Non-pigmented ciliary epithelial cell (primary cell): ENCODE measurements around the gene ROR1.

Experiments
- DNase-seq: peaks from one replicate; pipeline ENCODE4 v3.0.0-alpha.2; 2010; ENCODE audit warnings: low read depth

The ROR1 gene

GRCh38 chr1:63912643-63913042 lies 138.8 kb downstream of the ROR1 start:
- DNase-seq = no peak

GRCh38 chr1:63913533-63913932 lies 139.7 kb downstream of the ROR1 start:
- DNase-seq = no peak

- DNase-seq = no peak
Measured at GRCh38 chr1:63914241-63914640, 140.4 kb downstream of the ROR1 start.

- no peak for DNase-seq
Measured at GRCh38 chr1:63914706-63915105, 140.9 kb downstream of the ROR1 start.

- DNase-seq = no peak
Measured at GRCh38 chr1:63915121-63915520, 141.3 kb downstream of the ROR1 start.

GRCh38 chr1:63916485-63917360 lies 142.9 kb downstream of the ROR1 start:
- no peak for DNase-seq

- DNase-seq = no peak
Measured at GRCh38 chr1:63917571-63918417, 144.0 kb downstream of the ROR1 start.

- DNase-seq = no peak
Measured at GRCh38 chr1:63918418-63918945, 144.7 kb downstream of the ROR1 start.

GRCh38 chr1:63920154-63921117 lies 146.6 kb downstream of the ROR1 start:
- peak; percentile 97 for DNase-seq

GRCh38 chr1:63921359-63921758 lies 147.5 kb downstream of the ROR1 start:
- DNase-seq = no peak

- no peak for DNase-seq
Measured at GRCh38 chr1:63921802-63922201, 148.0 kb downstream of the ROR1 start.

GRCh38 chr1:63922848-63923247 lies 149.0 kb downstream of the ROR1 start:
- DNase-seq = no peak

GRCh38 chr1:63923302-63923701 lies 149.5 kb downstream of the ROR1 start:
- DNase-seq = no peak

GRCh38 chr1:63924600-63924999 lies 150.8 kb downstream of the ROR1 start:
- DNase-seq = no peak

- DNase-seq = no peak
Measured at GRCh38 chr1:63928186-63929105, 154.6 kb downstream of the ROR1 start.

- DNase-seq = no peak
Measured at GRCh38 chr1:63929106-63929478, 155.3 kb downstream of the ROR1 start.

GRCh38 chr1:63931468-63931867 lies 157.7 kb downstream of the ROR1 start:
- DNase-seq = peak; percentile 71

- no peak for DNase-seq
Measured at GRCh38 chr1:63934697-63935096, 160.9 kb downstream of the ROR1 start.

- DNase-seq = no peak
Measured at GRCh38 chr1:63935143-63935542, 161.3 kb downstream of the ROR1 start.

- no peak for DNase-seq
Measured at GRCh38 chr1:63935553-63935952, 161.7 kb downstream of the ROR1 start.

GRCh38 chr1:63936276-63936675 lies 162.5 kb downstream of the ROR1 start:
- DNase-seq = no peak
